Transverse colon (tissue), 4 donors: ENCODE measurements around the gene ASB10. TPM values are rescaled to one million over a fixed set of nuclear protein-coding genes. Genes with fewer than 3 reads are reported as not detected.

ENCODE experiments used
- DNase-seq: peaks from one replicate; pipeline ENCODE4 v3.0.0-alpha.2; 2019
- H3K27ac ChIP-seq, 4 donors: fragments of 200-600 bp; sonication (generic); 2 replicates each; pipeline ENCODE4 v1.5.1; 2016 to 2018; ENCODE audit warnings: inconsistent platforms in 4 of 4
- H3K27me3 ChIP-seq: fragments of 200-600 bp; sonication (generic); 2 replicates; pipeline ENCODE4 v1.5.1; 2017; ENCODE audit warnings: inconsistent platforms
- H3K36me3 ChIP-seq, 4 donors: fragments of 200-600 bp; sonication (generic); 2 replicates each; pipeline ENCODE4 v1.5.1; 2017 to 2019; ENCODE audit warnings: inconsistent platforms in 4 of 4
- H3K4me1 ChIP-seq, 4 donors: fragments of 200-600 bp; sonication (generic); 2 replicates each; pipeline ENCODE4 v1.5.1; 2017 to 2020; ENCODE audit warnings: inconsistent platforms in 4 of 4
- H3K4me3 ChIP-seq, 4 donors: fragments of 200-600 bp; sonication (generic); 1 replicate in 1 of 4; 2 replicates in 3 of 4; pipeline versions ENCODE4 v1.5.1 to v1.6.1; 2017 to 2019; ENCODE audit warnings: inconsistent platforms in 4 of 4
- H3K9me3 ChIP-seq, 2 donors: fragments of 200-600 bp; sonication (generic); 2 replicates each; pipeline ENCODE4 v1.5.1; 2017 to 2019; ENCODE audit warnings: inconsistent platforms in 2 of 2
- CTCF ChIP-seq, 5 experiments: fragments of 200-600 bp in 3 of 5; fragments of 450-650 bp in 2 of 5; sonication (generic) in 3 of 5; IDR thresholded peaks; 1 replicate in 2 of 5; 2 replicates in 3 of 5; pipeline ENCODE4 v1.5.1; 2016 to 2017; ENCODE audit warnings: antibody characterized with exemption in 5 of 5, inconsistent platforms in 3 of 5, mild to moderate bottlenecking in 2 of 5, moderate library complexity in 1 of 5
- EP300 ChIP-seq: sonication (generic); formaldehyde crosslinking; IDR thresholded peaks from one replicate; pipeline ENCODE4 v1.6.1; 2017; ENCODE audit warnings: antibody characterized with exemption, low read depth
- POLR2A ChIP-seq: fragments of 450-650 bp; IDR thresholded peaks from one replicate; pipeline ENCODE4 v1.6.1; 2016; ENCODE audit warnings: antibody characterized with exemption, mild to moderate bottlenecking, moderate library complexity
- POLR2AphosphoS5 ChIP-seq, 3 donors: sonication (generic); formaldehyde crosslinking; IDR thresholded peaks; one replicate each; pipeline ENCODE4 v1.6.1; 2016; ENCODE audit warnings: antibody characterized with exemption in 3 of 3
- WGBS, 2 donors: methylation state at CpG; one replicate each; pipeline ENCODE4 v1.1.5; 2018; ENCODE audit warnings: low coverage in 1 of 2; 5-methylcytosine and 5-hydroxymethylcytosine counted together
- in situ Hi-C, 4 donors: fragments of 200-750 bp; cut with MboI; loops; one replicate each; pipeline versions ENCODE4 v1.15.0 to v1.15.1; 2017; ENCODE audit warnings: low sequenced_read_pairs in 3 of 4, low pct_ligation_motif_present in 1 of 4, low pct_unique_long_range_greater_than_20kb in 1 of 4
- intact Hi-C: fragments of 100-400 bp; cut with DNase I; formaldehyde crosslinking; loops from one replicate; pipeline ENCODE4 v1.15.1; 2023; ENCODE audit warnings: low total_unique reads
- total RNA-seq, 4 donors: library from RNA; depleted of rRNA; stranded (reverse); fragments of >200 nt; gene quantifications; one replicate each; pipeline ENCODE4 v1.1.0, GENCODE V29; 2016

Gene ASB10
- total RNA-seq, 4 donors from 2014 or later: not detected

DNA sequence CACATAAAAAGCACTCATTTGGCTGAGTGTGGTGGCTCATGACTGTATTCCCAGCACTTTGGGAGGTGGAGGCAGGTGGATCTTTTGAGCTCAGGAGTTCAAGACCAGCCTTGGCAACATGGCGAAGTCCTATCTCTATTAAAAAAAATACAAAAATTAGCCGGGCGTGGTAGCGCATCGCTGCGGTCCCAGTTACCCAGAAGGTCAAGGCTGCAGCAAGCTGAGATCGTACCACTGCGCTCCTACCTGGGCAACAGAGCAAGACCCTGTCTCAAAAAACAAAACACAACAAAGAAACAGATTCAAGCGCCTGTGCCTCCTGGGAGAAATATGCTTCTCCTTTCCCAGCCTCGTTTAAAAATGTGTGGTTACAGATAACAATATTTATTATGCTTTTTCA is 42.2 kb upstream of the ASB10 start:
- Histone ChIP-seq H3K27me3 (no peaks in the 10 kb centered on the region), H3K4me3 (no peak overlapping the region), H3K9me3 (no peaks in the 10 kb centered on the region), H3K4me1 (peaks cover 28 to 49% (median 40%) of the 10 kb centered on the region in 4 donors), H3K27ac (peak overlapping the region in 2 of 4 donors; percentile 88 to 94), H3K36me3 (peaks cover 0 to under 1% (median 0%) of the 10 kb centered on the region in 4 donors)
- intact Hi-C loops: no loop called here
- in situ Hi-C loops: no loop called here
- DNase-seq: no peak
- WGBS, 2 donors: 79 to 92% methylated on average over 10 of the region's 10 CpGs
- TF ChIP-seq POLR2A (no peak), CTCF (IDR thresholded peaks at IDR 0.05) (no peak), EP300 (no peak), POLR2AphosphoS5 (IDR thresholded peaks at IDR 0.05) (no peak)

GRCh38 chr7:151228024-151228866 is 41.2 kb upstream of the ASB10 start:
- H3K36me3 ChIP-seq: peaks cover 0 to 11% (median 2%) of the 10 kb centered on the region in 4 donors
- H3K4me1 ChIP-seq: peaks cover 21 to 39% (median 30%) of the 10 kb centered on the region in 4 donors
- in situ Hi-C loops (no loop called here), intact Hi-C loops (no loop called here)
- H3K4me3 ChIP-seq: peak overlapping the region in 3 of 4 donors; percentile 73 to 89 (median 84)
- no peaks in the 10 kb centered on the region for H3K9me3 ChIP-seq
- H3K27ac ChIP-seq: peak overlapping the region; percentile 87 to 94 (median 88)
- 45 to 50% methylated on average over 10 of the region's 10 CpGs for WGBS, 2 donors
- TF ChIP-seq CTCF (IDR thresholded peaks at IDR 0.05): no peak
- no peak for TF ChIP-seq EP300
- peak; percentile 54 for TF ChIP-seq POLR2A
- TF ChIP-seq POLR2AphosphoS5 (IDR thresholded peaks at IDR 0.05): peak in 2 of 3 donors; percentile 50 to 70
- H3K27me3 ChIP-seq: no peaks in the 10 kb centered on the region
- peak; percentile 65 for DNase-seq

DNA sequence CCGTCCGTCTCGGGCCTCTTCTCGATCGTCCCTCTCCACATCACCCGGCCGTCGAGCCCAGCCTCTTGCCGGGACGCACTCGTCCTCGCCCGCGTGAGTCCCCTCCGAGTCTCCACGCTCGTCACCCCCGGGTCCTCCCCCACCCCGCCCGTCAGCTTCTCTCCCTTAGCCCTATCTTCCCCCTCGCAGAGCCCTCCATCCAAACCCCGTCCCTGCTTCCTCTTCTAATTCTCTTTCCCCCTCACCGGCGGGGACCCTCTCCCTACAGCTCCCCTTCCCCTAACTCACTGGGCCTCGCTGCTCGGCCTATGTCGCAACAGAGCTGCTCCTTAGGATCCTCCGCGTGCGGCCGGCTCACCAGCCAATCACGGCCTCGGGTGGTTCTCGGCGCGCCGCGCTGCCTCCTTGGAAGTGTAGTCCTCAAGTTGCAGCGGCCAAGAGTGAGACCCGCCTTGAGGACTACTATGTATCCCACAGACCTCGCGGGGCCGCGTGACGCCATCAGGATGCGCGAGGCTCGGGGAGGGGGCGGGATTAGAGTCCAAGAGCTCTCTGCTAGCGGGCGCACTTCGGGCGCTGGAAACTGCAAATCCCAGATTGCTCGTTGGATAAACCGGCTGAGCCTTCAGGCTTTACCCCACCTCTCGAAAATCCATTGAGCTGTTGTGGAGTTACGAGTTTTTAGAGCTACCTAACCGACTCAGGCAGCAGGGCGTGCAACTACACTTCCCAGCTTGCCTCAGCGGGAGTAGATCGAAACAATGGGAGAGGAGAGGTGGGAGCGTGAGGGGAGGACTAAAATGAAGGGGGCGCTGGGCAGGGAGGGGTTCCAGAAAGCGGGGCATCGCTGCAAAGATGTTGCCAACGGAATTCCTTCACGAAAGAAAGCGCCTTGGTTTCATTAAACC is 40.1 kb upstream of the ASB10 start, which contains the start of gene ABCF2:
Gene ABCF2, minus strand, starts transcription at position 331 of the 908 bp plus-strand sequence. CDS start 747 bp downstream, outside the sequence.
- no peak for TF ChIP-seq CTCF (IDR thresholded peaks at IDR 0.05)
- no peak for TF ChIP-seq EP300
- TF ChIP-seq POLR2AphosphoS5 (IDR thresholded peaks at IDR 0.05): peak in 2 of 3 donors; percentile 75 to 87
- TF ChIP-seq POLR2A: peak; percentile 74
- Histone ChIP-seq H3K9me3 (no peaks in the 10 kb centered on the region), H3K4me3 (peak within 1 kb of the TSS; percentile 71 to 89 (median 78)), H3K27ac (peak within 1 kb of the TSS; percentile 87 to 94 (median 88)), H3K36me3 (peaks cover 0 to 22% (median 7%) of the 10 kb centered on the region in 4 donors), H3K4me1 (peaks cover 20 to 35% (median 26%) of the 10 kb centered on the region in 4 donors), H3K27me3 (no peaks in the 10 kb centered on the region)
- DNase-seq: peak; percentile 99
- 0 to 1% methylated on average over 1 to 67 of the region's 68 CpGs for WGBS, 2 donors
- in situ Hi-C loops (no loop called here), intact Hi-C loops (no loop called here)

DNA sequence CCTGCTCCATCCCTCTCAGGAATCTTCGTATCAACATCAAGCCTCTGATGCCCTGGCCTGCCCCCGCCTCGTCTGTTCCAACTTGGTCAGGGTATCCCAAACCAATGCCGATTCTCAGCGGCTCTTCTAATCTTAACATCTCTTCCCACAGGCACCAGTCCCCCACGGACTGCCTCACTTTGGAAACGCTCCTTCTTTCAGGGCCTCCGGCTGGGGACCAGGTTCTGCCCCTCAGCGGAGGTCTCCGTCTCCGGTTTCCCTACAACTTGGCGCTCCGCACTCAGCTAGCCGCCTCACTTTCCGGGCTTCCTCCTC is 39.5 kb upstream of the ASB10 start:
- DNase-seq: no peak
- Histone ChIP-seq H3K27me3 (no peaks in the 10 kb centered on the region), H3K27ac (peak overlapping the region; percentile 87 to 94 (median 88)), H3K4me3 (peak overlapping the region; percentile 71 to 89 (median 78)), H3K4me1 (peaks cover 16 to 31% (median 24%) of the 10 kb centered on the region in 4 donors), H3K36me3 (peaks cover 0 to 27% (median 7%) of the 10 kb centered on the region in 4 donors), H3K9me3 (no peaks in the 10 kb centered on the region)
- intact Hi-C loops: no loop called here
- no peak for TF ChIP-seq POLR2A
- TF ChIP-seq CTCF (IDR thresholded peaks at IDR 0.05): no peak
- TF ChIP-seq EP300: no peak
- no peak for TF ChIP-seq POLR2AphosphoS5 (IDR thresholded peaks at IDR 0.05)
- 1% methylated on average over 15 of the region's 15 CpGs; no CpG with 5 or more reads in 1 of the 2 donors for WGBS, 2 donors
- in situ Hi-C loops: no loop called here
